Lower leg skin (tissue), 4 donors: ENCODE data around the gene FOXP2. TPM values are rescaled to one million over a fixed set of nuclear protein-coding genes. Genes with fewer than 3 reads are reported as not detected.

Experiments used
- DNase-seq, 2 donors: peaks; one replicate each; pipeline ENCODE4 v3.0.0-alpha.2; 2019; ENCODE audit warnings: low spot score in 2 of 2
- H3K4me3 ChIP-seq: fragments of 200-600 bp; sonication (generic); 2 replicates; pipeline ENCODE4 v1.5.1; 2017; ENCODE audit warnings: mild to moderate bottlenecking, low read depth; ENCODE audit not compliant: poor library complexity, severe bottlenecking
- POLR2A ChIP-seq, 2 donors: fragments of 450-650 bp; IDR thresholded peaks; one replicate each; pipeline ENCODE4 v1.6.1; 2016 to 2017; ENCODE audit warnings: antibody characterized with exemption in 2 of 2, mild to moderate bottlenecking in 1 of 2, moderate library complexity in 1 of 2
- WGBS, 2 donors: methylation state at CpG; one replicate each; pipeline ENCODE4 v1.1.5; 2018; 5-methylcytosine and 5-hydroxymethylcytosine counted together
- intact Hi-C: fragments of 100-400 bp; cut with DNase I; formaldehyde crosslinking; loops from one replicate; pipeline ENCODE4 v1.15.0; 2023; ENCODE audit warnings: low total_unique reads
- total RNA-seq, 4 donors: library from RNA; depleted of rRNA; stranded (reverse); fragments of >200 nt; gene quantifications; one replicate each; pipeline ENCODE4 v1.1.0, GENCODE V29; 2016
- TF ChIP-seq, protein P1 (sequence below), 3 donors: fragments of 450-650 bp; IDR thresholded peaks; one replicate each; pipeline ENCODE4 v1.5.1; 2016; ENCODE audit warnings: antibody characterized with exemption in 3 of 3, mild to moderate bottlenecking in 3 of 3, moderate library complexity in 2 of 3

Gene FOXP2
- total RNA-seq, 4 donors from 2014 or later, result 11.9 to 23.6 (median 18.8) TPM

DNA sequence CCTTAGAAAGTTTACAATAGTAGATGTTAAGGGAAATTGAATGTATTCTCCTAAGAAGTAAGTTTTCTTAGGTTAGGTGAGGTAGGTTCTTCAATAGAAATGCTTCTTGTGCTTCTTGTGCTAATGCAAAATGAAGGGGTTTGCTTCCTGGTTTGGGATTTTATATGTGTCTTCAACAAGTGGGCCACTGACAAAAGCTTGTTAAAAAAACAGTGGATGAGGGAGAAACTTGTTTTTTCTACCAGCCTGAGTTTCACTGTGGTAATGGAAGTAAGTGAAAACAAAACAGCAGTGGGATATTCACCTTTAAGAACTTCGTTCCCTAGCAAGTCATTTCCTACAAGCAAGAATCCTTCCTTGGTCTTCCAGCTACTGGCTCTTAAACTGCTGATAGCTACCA lies 107.5 kb downstream of the FOXP2 start:
- WGBS, 2 donors, result 82 to 84% methylated on average over 1 of the region's 1 CpG
- TF ChIP-seq, protein P1, sequence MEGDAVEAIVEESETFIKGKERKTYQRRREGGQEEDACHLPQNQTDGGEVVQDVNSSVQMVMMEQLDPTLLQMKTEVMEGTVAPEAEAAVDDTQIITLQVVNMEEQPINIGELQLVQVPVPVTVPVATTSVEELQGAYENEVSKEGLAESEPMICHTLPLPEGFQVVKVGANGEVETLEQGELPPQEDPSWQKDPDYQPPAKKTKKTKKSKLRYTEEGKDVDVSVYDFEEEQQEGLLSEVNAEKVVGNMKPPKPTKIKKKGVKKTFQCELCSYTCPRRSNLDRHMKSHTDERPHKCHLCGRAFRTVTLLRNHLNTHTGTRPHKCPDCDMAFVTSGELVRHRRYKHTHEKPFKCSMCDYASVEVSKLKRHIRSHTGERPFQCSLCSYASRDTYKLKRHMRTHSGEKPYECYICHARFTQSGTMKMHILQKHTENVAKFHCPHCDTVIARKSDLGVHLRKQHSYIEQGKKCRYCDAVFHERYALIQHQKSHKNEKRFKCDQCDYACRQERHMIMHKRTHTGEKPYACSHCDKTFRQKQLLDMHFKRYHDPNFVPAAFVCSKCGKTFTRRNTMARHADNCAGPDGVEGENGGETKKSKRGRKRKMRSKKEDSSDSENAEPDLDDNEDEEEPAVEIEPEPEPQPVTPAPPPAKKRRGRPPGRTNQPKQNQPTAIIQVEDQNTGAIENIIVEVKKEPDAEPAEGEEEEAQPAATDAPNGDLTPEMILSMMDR (IDR thresholded peaks at IDR 0.05), result no peak
- no peak for TF ChIP-seq POLR2A (IDR thresholded peaks at IDR 0.05)
- DNase-seq, result no peak
- intact Hi-C loops, result no loop called here
- no peak overlapping the region for H3K4me3 ChIP-seq

DNA sequence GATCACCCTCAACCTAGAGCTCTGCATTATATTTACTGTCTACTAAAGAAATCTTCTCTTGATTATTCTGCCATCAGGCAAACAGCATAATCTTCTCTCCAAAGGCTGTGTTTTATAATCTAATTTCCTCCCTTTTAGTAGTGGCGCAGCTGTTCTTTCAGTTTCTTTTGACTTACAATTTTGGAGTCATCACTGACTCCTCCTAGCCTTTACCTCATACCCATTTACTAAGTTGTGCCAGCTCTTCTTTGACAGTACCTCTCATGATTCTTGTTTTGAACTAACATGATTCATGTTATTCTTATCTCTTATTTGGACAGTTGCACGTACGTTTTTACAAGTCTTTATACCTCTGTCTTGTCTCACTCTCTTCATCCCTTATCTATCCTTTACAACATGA lies 113.0 kb downstream of the FOXP2 start:
- intact Hi-C loops, result no loop called here
- no peak for TF ChIP-seq POLR2A (IDR thresholded peaks at IDR 0.05)
- TF ChIP-seq, protein P1 (IDR thresholded peaks at IDR 0.05), result no peak
- DNase-seq, result no peak
- WGBS, 2 donors, result 55 to 67% methylated on average over 3 of the region's 3 CpGs
- no peak overlapping the region for H3K4me3 ChIP-seq

DNA sequence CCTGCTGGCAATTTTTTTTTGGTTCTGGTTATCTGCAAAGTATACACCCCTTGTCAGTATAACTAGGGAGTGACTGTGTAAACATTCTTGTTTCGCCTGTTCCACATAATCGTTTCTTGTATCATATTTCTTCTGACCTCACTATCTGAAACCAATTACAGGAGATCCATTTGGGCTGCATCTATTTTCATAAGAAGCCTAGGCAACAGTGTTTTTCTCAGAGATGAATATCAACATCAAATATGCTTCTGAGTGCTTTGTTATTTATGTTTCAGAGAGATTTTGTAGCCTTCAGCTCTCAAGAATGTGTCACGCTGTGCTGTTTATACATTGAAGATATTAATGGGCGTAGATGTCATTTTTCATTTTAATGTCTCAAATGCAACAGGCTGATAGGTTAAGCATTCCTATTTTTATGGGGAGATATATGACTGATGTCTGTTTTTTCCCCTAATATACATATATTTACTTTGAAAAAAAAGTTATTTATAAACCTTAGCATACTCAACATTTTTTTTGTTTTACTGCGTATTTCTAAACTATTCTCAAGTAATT lies 115.5 kb downstream of the FOXP2 start:
- intact Hi-C loops, result no loop called here
- 25 to 28% methylated on average over 5 of the region's 5 CpGs for WGBS, 2 donors
- TF ChIP-seq POLR2A (IDR thresholded peaks at IDR 0.05), result no peak
- TF ChIP-seq, protein P1 (IDR thresholded peaks at IDR 0.05), result no peak
- H3K4me3 ChIP-seq, result no peak overlapping the region
- DNase-seq, result no peak

DNA sequence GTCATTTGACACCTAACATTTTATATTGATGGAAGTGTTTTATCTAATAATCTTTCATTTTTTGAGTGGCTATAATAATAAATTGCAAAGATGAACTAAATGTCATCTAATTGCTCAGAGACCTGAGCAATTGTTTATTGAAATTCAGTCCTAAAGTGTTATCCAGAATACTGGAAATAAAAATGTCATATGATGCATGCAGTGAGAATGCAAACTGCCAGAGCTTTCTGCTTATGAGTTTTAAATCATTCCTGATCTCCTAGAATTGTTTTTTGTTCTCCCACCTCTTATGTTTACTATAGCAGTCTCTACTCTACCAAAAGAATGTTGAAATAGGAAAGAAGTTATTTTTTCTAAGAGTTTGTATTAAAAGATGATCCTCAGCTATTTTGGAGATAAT lies 116.7 kb downstream of the FOXP2 start:
- TF ChIP-seq POLR2A (IDR thresholded peaks at IDR 0.05), result no peak
- DNase-seq, result no peak
- H3K4me3 ChIP-seq, result no peak overlapping the region
- intact Hi-C loops, result no loop called here

DNA sequence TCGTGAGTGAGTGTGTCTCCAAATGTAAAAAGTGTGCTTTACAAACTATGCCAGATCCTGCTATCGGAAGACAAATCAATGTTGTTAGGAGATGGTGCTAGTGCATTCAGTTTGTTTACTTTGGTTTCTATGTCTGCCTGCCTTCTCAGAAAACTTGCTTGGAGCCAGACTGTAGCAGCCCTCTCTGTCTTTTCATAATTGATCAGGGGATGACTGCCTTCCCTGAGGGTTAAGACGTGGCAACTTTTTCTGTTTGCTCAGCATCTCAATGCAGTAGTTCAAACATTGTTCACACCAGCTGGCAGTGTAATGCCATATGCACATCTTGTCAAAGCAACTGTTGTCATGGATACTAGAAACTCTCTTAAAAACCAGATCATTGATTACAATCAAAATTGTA lies 118.5 kb downstream of the FOXP2 start:
- intact Hi-C loops, result no loop called here
- WGBS, 2 donors, result 25 to 27% methylated on average over 3 of the region's 3 CpGs
- no peak overlapping the region for H3K4me3 ChIP-seq
- no peak for DNase-seq
- TF ChIP-seq POLR2A (IDR thresholded peaks at IDR 0.05), result no peak
- TF ChIP-seq, protein P1 (IDR thresholded peaks at IDR 0.05), result no peak

DNA sequence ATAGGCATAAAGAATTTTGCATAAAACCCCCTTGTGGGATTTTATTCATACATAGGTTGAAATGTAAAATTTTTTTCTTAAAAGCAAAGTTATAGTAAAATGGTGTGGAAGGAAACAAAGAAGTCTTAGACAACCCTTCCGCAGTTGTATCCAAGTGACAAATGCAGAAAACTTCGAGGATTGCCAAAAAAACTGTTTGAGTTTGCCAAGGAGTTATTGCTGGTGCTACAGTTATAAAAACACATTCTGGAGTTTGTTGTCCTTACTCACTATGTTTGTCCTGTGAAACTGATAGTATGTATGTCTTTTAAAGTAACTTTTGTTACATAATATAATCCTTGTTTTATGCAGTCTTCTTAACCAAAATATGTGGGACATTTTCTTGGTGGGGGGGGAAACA lies 120.3 kb downstream of the FOXP2 start:
- intact Hi-C loops, result no loop called here
- 33 to 35% methylated on average over 2 of the region's 2 CpGs for WGBS, 2 donors
- TF ChIP-seq, protein P1 (IDR thresholded peaks at IDR 0.05), result no peak
- no peak for TF ChIP-seq POLR2A (IDR thresholded peaks at IDR 0.05)
- no peak overlapping the region for H3K4me3 ChIP-seq
- no peak for DNase-seq
